DLD1 (cell line): ENCODE data around the gene NFIB.

ENCODE experiments used
- in situ Hi-C: cut with HindIII; loops from 2 replicates; pipeline ENCODE4 v1.10.0; 2017; ENCODE audit warnings: low sequenced_read_pairs

NFIB gene

DNA sequence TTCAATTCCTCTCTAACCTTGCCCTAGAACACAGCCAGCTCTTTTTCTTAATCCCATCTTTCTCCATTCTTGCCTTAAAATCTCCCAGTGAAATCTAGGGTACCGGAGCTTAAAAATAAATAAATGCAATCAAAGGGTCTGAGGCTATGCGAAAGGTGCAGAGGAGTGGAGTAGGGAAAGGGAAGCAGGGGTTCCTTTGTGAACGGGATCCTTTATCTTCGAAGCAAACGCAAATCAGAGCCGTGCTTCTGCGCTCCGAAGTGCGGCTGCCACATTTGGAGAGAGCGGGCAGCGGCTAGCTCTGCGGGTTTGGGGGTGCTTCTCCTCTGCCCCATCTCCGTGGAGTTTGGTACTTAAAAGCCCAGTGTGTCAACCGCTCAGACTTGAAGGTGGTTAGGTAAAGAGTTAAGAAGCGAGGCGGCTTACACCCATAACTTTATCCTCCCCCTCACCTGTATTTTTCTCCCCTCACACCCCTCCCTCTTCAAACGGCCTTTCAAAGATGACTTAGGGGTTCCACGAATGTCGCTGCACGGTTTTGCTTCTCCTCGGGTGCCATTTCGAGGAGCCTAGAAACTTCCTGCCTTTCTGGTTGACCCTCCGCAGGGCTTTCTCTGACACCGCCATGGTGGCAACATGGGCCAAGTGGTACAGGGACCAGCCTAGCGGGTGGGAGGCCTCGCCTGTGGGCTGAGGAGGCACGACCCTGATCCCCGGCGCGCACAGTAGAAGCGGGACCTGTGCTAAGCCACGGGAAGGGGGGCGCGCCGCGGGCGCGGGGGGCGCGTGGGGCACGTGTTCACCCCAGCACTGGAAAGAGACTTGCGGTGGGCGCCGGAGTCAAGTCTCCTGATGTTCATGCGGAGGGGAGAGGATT, 31.7 kb upstream of the NFIB start:
- in situ Hi-C loops: no loop called here

DNA sequence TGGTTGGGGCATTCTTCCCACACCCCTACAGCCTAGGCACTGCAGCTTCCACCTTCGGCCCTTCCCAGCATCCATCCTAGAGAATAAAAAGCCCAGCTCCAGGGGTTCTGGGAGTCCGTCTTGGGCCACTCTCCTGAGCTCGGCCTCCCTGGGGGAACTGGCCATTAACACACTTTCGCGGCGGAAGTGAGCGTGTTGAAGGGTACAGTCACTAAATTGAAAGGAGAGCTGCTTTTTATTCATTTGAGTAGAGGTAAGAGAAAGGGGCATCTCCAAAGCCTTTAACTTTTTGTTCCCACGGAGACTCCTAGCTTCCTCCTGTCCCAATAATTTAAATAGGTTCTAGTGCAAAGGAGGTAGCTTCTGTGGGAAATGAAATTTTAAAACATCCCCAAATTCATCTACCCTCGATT, 31.0 kb upstream of the NFIB start:
- in situ Hi-C loops: no loop called here

GRCh38 chr9:14344053-14344524, 30.1 kb upstream of the NFIB start:
- in situ Hi-C loops: no loop called here

DNA sequence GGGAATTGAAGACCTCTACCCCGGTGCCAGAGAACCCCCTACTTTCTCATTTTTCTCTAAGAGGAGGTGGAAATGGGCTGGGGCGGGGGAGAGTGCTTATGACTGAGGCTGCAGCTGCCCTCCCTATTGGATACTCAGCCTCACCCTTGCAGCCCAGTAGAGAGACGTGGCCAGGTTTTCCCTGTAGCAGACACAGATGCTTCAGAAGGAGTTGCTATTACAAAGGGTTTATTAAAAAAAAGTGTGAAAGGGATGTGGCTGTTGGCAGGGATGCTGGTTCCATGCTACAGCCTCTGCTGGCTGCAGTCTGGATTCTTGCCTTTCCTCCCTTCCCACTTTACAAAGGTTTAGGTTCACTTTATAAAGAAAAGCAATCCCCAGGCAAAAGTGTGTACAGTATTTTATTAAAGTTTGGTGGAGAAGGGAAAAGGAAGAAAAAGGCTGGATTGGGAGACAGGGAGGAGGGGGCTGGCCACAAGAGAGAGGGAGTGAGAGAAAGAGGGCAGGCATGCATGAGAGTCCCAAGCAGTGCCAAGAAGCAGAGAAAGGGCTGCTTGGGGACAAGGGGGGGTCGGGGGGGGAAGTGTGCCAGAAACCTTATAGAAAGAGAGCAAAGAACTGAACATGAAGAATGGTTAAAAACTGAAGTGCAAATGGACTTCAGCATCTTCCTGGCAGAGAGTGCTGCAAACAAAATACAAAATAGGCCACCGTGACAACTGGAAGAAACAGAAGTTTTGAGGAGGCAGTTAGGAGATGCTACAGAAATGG, 29.5 kb upstream of the NFIB start:
- in situ Hi-C loops: no loop called here

GRCh38 chr9:14342736-14343135, 28.8 kb upstream of the NFIB start:
- in situ Hi-C loops: no loop called here

DNA sequence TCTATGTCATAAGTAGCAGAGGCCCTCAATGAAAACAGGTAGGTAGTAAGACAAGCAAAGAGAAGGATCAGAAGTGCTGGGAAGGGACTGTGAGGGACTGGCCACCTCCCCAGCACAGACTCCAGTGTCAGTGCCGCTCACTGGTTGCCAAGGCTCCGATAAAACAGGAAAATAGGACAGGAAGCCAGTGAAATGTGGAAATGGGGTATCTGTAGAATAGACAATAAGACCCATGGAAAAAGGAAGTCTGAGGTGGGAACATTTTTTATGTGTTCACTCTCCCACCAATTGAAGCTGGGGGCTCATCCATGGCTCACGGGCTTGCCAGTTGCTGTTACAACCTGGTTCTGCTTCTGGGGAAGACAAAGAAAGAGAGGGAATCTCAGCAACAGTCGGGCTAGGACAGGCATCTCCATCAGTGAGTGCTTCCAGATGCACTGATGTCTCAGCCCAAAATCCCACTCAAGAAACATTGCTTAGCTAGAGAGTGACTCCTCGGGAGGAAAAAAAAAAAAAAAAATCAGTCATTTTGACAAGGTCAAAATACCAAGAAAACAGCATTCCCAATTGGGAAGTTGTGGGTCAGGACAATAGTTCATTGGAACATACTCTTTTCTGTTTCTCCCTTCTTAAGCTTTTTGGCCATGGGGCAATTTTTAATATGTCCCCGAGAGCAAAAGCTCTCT, 27.6 kb upstream of the NFIB start:
- in situ Hi-C loops: no loop called here

- in situ Hi-C loops: no loop called here
Measured at GRCh38 chr9:14340994-14341393, 27.1 kb upstream of the NFIB start.

DNA sequence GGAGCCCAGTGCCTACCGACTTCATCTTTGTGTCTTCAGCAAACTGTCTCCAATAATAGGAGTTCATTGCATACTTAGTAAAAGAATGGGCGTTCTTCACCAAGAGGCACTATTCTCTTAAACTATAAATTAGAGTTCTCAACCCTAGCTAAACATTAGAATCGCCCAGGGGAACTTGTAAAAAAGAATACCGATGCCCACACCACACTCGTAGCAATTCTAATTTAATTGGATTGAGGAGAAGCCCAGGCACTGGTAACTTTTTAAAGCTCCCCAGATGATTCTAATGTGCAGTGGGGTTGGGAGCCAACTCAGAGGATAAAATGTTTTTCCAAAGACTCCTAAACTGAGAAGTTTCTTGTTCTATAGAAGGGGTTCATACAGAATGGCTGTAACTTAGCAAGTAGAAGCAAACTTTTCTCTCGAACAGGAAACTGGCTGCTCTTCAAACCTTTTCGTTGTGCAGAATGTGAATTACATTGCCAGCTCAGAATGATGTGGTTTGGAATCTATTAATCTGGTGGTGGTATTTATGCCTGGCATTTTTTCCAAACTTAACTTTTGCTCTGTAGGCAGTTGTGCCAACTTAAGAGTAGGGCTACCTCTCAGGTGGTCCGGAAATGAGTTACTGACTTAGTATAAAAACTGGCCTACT, 26.4 kb upstream of the NFIB start:
- in situ Hi-C loops: no loop called here

- in situ Hi-C loops: no loop called here
Measured at GRCh38 chr9:14339746-14340145, 25.8 kb upstream of the NFIB start.

DNA sequence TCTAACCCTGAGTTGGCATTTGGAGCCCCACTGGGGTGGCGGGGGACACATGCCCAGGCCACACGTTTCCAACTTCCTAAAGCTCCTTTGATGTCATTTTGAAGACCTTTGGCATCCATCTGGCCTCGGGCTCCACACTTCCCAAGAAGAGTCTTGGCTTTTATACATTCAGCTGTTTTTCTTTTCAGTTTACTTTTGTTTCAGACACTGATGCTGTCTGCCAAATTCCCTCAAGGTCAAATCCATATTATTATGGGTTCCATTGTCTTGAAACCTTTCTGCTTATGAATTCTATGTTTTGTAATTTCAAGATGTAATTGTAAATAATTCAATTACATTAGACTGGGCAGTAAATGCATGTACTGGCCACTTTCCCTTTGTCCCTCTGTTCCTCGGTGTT, 23.7 kb upstream of the NFIB start:
- in situ Hi-C loops: no loop called here

GRCh38 chr9:14336244-14336643, 22.3 kb upstream of the NFIB start:
- in situ Hi-C loops: no loop called here

DNA sequence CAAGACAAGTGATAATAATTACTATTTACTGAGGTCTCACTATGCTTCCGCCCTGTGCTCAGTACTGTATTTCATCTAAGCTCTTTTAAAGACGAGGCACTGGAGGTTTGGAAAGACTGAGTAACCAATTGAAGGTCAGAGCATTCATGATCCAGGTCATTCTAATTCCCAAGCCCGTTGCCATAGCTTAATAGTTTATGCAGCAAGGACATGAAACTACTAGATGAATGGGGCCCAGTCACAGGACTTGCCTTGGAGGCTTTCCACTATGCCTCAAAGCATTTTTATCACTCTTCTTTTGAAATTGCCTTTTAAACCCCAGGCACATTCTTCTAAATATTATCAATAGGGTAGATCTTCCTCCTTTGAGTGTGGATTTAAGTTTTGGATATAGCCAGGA, 17.2 kb upstream of the NFIB start:
- in situ Hi-C loops: no loop called here

- in situ Hi-C loops: no loop called here
Measured at GRCh38 chr9:14327036-14327435, 13.1 kb upstream of the NFIB start.

GRCh38 chr9:14326264-14326826, 12.4 kb upstream of the NFIB start:
- in situ Hi-C loops: no loop called here

GRCh38 chr9:14325147-14325546, 11.2 kb upstream of the NFIB start:
- in situ Hi-C loops: no loop called here

- in situ Hi-C loops: no loop called here
Measured at GRCh38 chr9:14323985-14324650, 10.2 kb upstream of the NFIB start.

- in situ Hi-C loops: no loop called here
Measured at GRCh38 chr9:14323083-14323971, 9.4 kb upstream of the NFIB start.

DNA sequence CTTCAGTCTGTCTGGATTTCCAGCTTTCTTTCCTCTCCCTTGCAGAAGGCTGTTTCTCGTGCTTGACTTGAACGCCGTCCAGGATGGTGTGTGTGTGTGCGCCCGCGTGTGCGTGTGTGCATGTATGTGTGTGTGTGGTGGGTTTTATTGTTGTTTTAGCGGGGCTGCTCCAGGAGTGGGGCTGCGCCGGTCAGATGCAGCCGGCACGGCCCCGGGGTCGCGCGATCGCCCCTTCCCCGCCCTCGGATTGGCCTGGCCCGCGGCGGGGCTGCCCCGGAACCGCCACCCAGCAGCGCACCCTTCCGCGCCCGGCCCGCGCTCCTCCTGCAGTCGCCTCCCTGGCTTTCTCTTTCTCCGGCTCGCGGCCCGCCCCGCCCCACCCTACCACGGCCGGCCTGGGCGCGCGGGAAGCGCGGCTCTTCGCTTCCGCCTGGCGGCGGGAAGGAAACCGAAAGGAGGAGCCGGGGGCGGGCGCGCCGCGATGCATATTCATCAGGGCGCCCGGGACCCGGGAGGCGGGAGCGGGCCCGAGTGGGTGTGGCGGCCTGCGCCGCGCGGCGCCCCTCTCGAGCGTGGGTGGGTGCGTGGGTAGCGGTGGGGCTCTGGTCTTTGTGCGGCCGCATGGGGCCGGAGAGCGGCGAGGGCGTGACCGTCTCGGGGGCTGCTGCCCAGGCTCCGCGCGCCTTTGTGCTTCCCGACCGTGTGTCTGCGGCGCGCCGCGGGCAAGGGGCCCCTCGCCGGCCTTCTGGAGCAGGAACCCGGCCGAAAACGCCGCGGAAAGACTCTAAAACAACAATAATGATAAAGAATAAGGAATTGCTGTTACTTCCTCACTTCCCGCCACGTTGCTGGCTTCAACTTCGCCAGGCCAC, 8.5 kb upstream of the NFIB start:
- in situ Hi-C loops: no loop called here
